H1 (cell line): ENCODE measurements around the gene TSC22D1. TPM values are rescaled to one million over a fixed set of nuclear protein-coding genes. Genes with fewer than 3 reads are reported as not detected.

Experiments
- CTCF ChIA-PET: fragments of 300-600 bp; sonication (Branson Sonifier 250); formaldehyde crosslinking; loops from one replicate; lab custom pipeline; 2021; ENCODE audit not compliant: partially characterized antibody; lab: Charles Lee
- POLR2A ChIA-PET: fragments of 300-600 bp; sonication (Branson Sonifier 250); formaldehyde crosslinking; loops from one replicate; lab custom pipeline; 2021; ENCODE audit warnings: inconsistent platforms; ENCODE audit not compliant: partially characterized antibody; lab: Charles Lee
- DNase-seq, 2 experiments: peaks; one replicate each; pipeline versions ENCODE4 v3.0.0 to v3.0.0-alpha.2; 2010 to 2022; ENCODE audit warnings: low spot score in 2 of 2, low read depth in 1 of 2, mixed read lengths in 1 of 2
- FAIRE-seq: peaks from 2 replicates; lab custom pipeline; 2011; peaks lifted over from hg19 to GRCh38; lab: Jason Lieb, UNC
- H2AFZ ChIP-seq: 2 replicates; pipeline ENCODE4 v1.8.1; 2012; ENCODE audit warnings: low read length, inconsistent platforms
- H2AK5ac ChIP-seq: 2 replicates; pipeline ENCODE4 v1.6.1; 2013; ENCODE audit warnings: low read depth, low read length
- H2BK120ac ChIP-seq: replicated peaks from 2 replicates; pipeline ENCODE3; 2013; ENCODE audit warnings: low read depth, low read length, inconsistent platforms
- H2BK12ac ChIP-seq: 2 replicates; pipeline ENCODE4 v1.6.1; 2013; ENCODE audit warnings: low read depth, low read length
- H2BK15ac ChIP-seq: 2 replicates; pipeline ENCODE4 v1.6.1; 2013; ENCODE audit warnings: low read length
- H2BK20ac ChIP-seq: 2 replicates; pipeline ENCODE4 v1.6.1; 2013; ENCODE audit warnings: low read length
- H2BK5ac ChIP-seq: 2 replicates; pipeline ENCODE4 v1.6.1; 2013; ENCODE audit warnings: low read depth, low read length
- H3K14ac ChIP-seq: 2 replicates; pipeline ENCODE4 v1.6.1; 2013; ENCODE audit warnings: inconsistent platforms; ENCODE audit not compliant: insufficient read length
- H3K18ac ChIP-seq: 2 replicates; pipeline ENCODE4 v1.6.1; 2013; ENCODE audit warnings: low read length; ENCODE audit errors: extremely low read depth
- H3K23ac ChIP-seq: 2 replicates; pipeline ENCODE4 v1.6.1; 2013; ENCODE audit warnings: inconsistent platforms; ENCODE audit not compliant: insufficient read length
- H3K23me2 ChIP-seq: 2 replicates; pipeline ENCODE4 v1.6.1; 2013; ENCODE audit warnings: low read depth, low read length
- H3K27ac ChIP-seq: 2 replicates; pipeline ENCODE4 v1.6.1; 2011; ENCODE audit warnings: low read depth, low read length, inconsistent platforms
- H3K27me3 ChIP-seq, 4 experiments: replicated peaks in 1 of 4; 1 replicate in 1 of 4; 2 replicates in 3 of 4; pipeline versions ENCODE4 v1.6.1 to v1.8.1; 2011 to 2013; ENCODE audit warnings: low read length in 3 of 4, mild to moderate bottlenecking in 3 of 4, inconsistent platforms in 2 of 4, mixed read lengths in 2 of 4, moderate library complexity in 1 of 4; ENCODE audit not compliant: control insufficient read depth in 3 of 4, insufficient read depth in 3 of 4; ENCODE audit errors: extremely low read depth in 1 of 4
- H3K36me3 ChIP-seq, 4 experiments: 2 replicates each; pipeline versions ENCODE4 v1.6.1 to v1.8.1; 2011 to 2013; ENCODE audit warnings: mild to moderate bottlenecking in 4 of 4, low read length in 3 of 4, moderate library complexity in 2 of 4, control low read depth in 1 of 4, inconsistent platforms in 1 of 4; ENCODE audit not compliant: insufficient read depth in 4 of 4, control insufficient read depth in 2 of 4
- H3K4ac ChIP-seq: replicated peaks from 2 replicates; pipeline ENCODE3; 2013; ENCODE audit warnings: low read length, low read depth, mixed read lengths, inconsistent platforms; ENCODE audit not compliant: insufficient read length
- H3K4me1 ChIP-seq, 4 experiments: replicated peaks in 1 of 4; 1 replicate in 1 of 4; 2 replicates in 3 of 4; pipeline versions ENCODE4 v1.6.1 to v1.8.1; 2011 to 2013; ENCODE audit warnings: low read length in 3 of 4, inconsistent platforms in 2 of 4, mixed read lengths in 1 of 4; ENCODE audit not compliant: insufficient read depth in 4 of 4, control insufficient read depth in 3 of 4
- H3K4me2 ChIP-seq, 2 experiments: 2 replicates each; pipeline versions ENCODE4 v1.6.1 to v1.8.1; 2011 to 2013; ENCODE audit warnings: low read depth in 2 of 2, low read length in 2 of 2, control low read depth in 1 of 2, inconsistent platforms in 1 of 2, mild to moderate bottlenecking in 1 of 2; ENCODE audit not compliant: insufficient read depth in 1 of 2
- H3K4me3 ChIP-seq, 4 experiments: fragments of 200-600, 300-600 bp in 1 of 4; sonication (generic), shearing (Covaris generic), sonication (Bioruptor Twin) in 1 of 4; 2 replicates each; pipeline versions ENCODE4 v1.5.1 to v1.8.1; 2011 to 2016; ENCODE audit warnings: low read length in 4 of 4, low read depth in 3 of 4, control low read depth in 2 of 4, inconsistent platforms in 2 of 4, mild to moderate bottlenecking in 2 of 4, mixed read lengths in 1 of 4, moderate library complexity in 1 of 4; ENCODE audit not compliant: insufficient read depth in 2 of 4; ENCODE audit errors: extremely low read depth in 1 of 4
- H3K56ac ChIP-seq: replicated peaks from 2 replicates; pipeline ENCODE3; 2013; ENCODE audit warnings: low read depth, mild to moderate bottlenecking, mixed read lengths, low read length, inconsistent platforms; ENCODE audit not compliant: insufficient read length
- H3K79me1 ChIP-seq: 2 replicates; pipeline ENCODE4 v1.6.1; 2013; ENCODE audit warnings: low read depth, low read length, control low read depth
- H3K79me2 ChIP-seq, 2 experiments: 2 replicates each; pipeline versions ENCODE4 v1.6.1 to v1.8.1; 2012 to 2013; ENCODE audit warnings: low read length in 2 of 2, mild to moderate bottlenecking in 2 of 2, inconsistent platforms in 1 of 2; ENCODE audit not compliant: insufficient read depth in 2 of 2, control insufficient read depth in 1 of 2
- H3K9ac ChIP-seq, 4 experiments: replicated peaks in 1 of 4; 1 replicate in 1 of 4; 2 replicates in 3 of 4; pipeline versions ENCODE4 v1.6.1 to v1.8.1; 2011 to 2013; ENCODE audit warnings: low read depth in 3 of 4, low read length in 3 of 4, control low read depth in 2 of 4, mild to moderate bottlenecking in 2 of 4, moderate library complexity in 2 of 4, inconsistent platforms in 1 of 4; ENCODE audit errors: extremely low read depth in 1 of 4
- H3K9me3 ChIP-seq, 2 experiments: 2 replicates each; pipeline versions ENCODE4 v1.6.1 to v1.8.1; 2012 to 2013; ENCODE audit warnings: mild to moderate bottlenecking in 2 of 2, moderate library complexity in 2 of 2, control low read depth in 1 of 2, inconsistent platforms in 1 of 2, low read depth in 1 of 2, low read length in 1 of 2, mixed read lengths in 1 of 2; ENCODE audit not compliant: insufficient read depth in 2 of 2
- H4K20me1 ChIP-seq, 2 experiments: replicated peaks in 1 of 2; 2 replicates each; pipeline versions ENCODE3 to v1.8.1; 2011 to 2013; ENCODE audit warnings: inconsistent platforms in 2 of 2, low read length in 2 of 2, mild to moderate bottlenecking in 1 of 2; ENCODE audit not compliant: insufficient read depth in 2 of 2, control insufficient read depth in 1 of 2
- H4K5ac ChIP-seq: 2 replicates; pipeline ENCODE4 v1.6.1; 2013; ENCODE audit warnings: low read length, low read depth, mixed read lengths, inconsistent platforms; ENCODE audit not compliant: insufficient read length
- H4K8ac ChIP-seq: 2 replicates; pipeline ENCODE4 v1.8.0; 2013; ENCODE audit warnings: mild to moderate bottlenecking, moderate library complexity, low read length, inconsistent platforms; ENCODE audit not compliant: insufficient read depth; ENCODE audit errors: extremely low read depth
- H4K91ac ChIP-seq: replicated peaks from 2 replicates; pipeline ENCODE3; 2013; ENCODE audit warnings: low read length, mixed read lengths, inconsistent platforms; ENCODE audit not compliant: insufficient read length
- ASH2L ChIP-seq: fragments of 200-600, 300-600 bp; sonication (generic); IDR thresholded peaks from one replicate; pipeline ENCODE4 v1.7.1; 2017; ENCODE audit warnings: low read length
- CEBPB ChIP-seq: IDR thresholded peaks from 2 replicates; pipeline ENCODE4 v1.6.1; 2012; ENCODE audit warnings: low read depth, low read length
- CTCF ChIP-seq, 3 experiments: IDR thresholded peaks; 1 replicate in 2 of 3; 2 replicates in 1 of 3; pipeline versions ENCODE4 v1.5.1 to v1.6.1; 2011; ENCODE audit warnings: low read length in 3 of 3, mild to moderate bottlenecking in 3 of 3, inconsistent platforms in 2 of 3, low read depth in 1 of 3, moderate library complexity in 1 of 3; ENCODE audit not compliant: insufficient read depth in 1 of 3; ENCODE audit errors: control extremely low read depth in 1 of 3
- E2F6 ChIP-seq: IDR thresholded peaks from 2 replicates; pipeline ENCODE4 v1.6.1; 2012; ENCODE audit warnings: inconsistent platforms
- HDAC2 ChIP-seq, 2 experiments: fragments of 300-600 bp in 1 of 2; sonication (generic) in 1 of 2; IDR thresholded peaks; 2 replicates each; pipeline ENCODE4 v1.6.1; 2011 to 2012; ENCODE audit warnings: low read depth in 2 of 2, low read length in 2 of 2, mild to moderate bottlenecking in 2 of 2, moderate library complexity in 2 of 2, borderline replicate concordance in 1 of 2, inconsistent platforms in 1 of 2
- JUND ChIP-seq: IDR thresholded peaks from 2 replicates; pipeline ENCODE4 v1.6.1; 2011; ENCODE audit warnings: mild to moderate bottlenecking, improper control_type of control experiment, low read length
- RXRA ChIP-seq: IDR thresholded peaks from 2 replicates; pipeline ENCODE4 v1.6.1; 2011; ENCODE audit warnings: low read depth, mild to moderate bottlenecking, low read length, moderate library complexity; ENCODE audit not compliant: insufficient read depth
- TCF12 ChIP-seq: IDR thresholded peaks from 2 replicates; pipeline ENCODE4 v1.6.1; 2011; ENCODE audit warnings: low read depth, mild to moderate bottlenecking, low read length
- TEAD4 ChIP-seq: IDR thresholded peaks from 2 replicates; pipeline ENCODE4 v1.6.1; 2012; ENCODE audit warnings: low read depth, low read length, inconsistent platforms, mixed read lengths
- WGBS, 2 experiments: shearing (Covaris generic) in 1 of 2; methylation state at CpG; one replicate each; pipeline versions ENCODE4 v1.1.6 to v1.1.7; 2013 to 2015; ENCODE audit warnings: low lambda C conversion rate in 2 of 2, mixed read lengths in 2 of 2, inconsistent platforms in 1 of 2, low coverage in 1 of 2, missing lambda C conversion rate in 1 of 2; ENCODE audit not compliant: insufficient replicate concordance in 2 of 2, insufficient coverage in 1 of 2, insufficient read length in 1 of 2; ENCODE audit errors: extremely low coverage in 1 of 2, missing lambda C conversion rate in 1 of 2; 5-methylcytosine and 5-hydroxymethylcytosine counted together
- polyA plus RNA-seq, 7 experiments: library from polyadenylated mRNA; depleted of rRNA in 3 of 7; stranded (reverse) in 5 of 7; unstranded in 2 of 7; fragments of >200 nt in 5 of 7; fragments of 200-250 nt in 2 of 7; gene quantifications; 1 replicate in 5 of 7; 2 replicates in 1 of 7; 4 replicates in 1 of 7; pipeline versions ENCODE4 v1.2.1 to v1.2.3, GENCODE V29; 2011 to 2013; ENCODE audit warnings: missing spikeins in 2 of 7, mixed read lengths in 2 of 7
- total RNA-seq: library from RNA; stranded (reverse); fragmentation: NEBNext Ultra II Directional; extraction: Animal tissue kit (Norgen Biotek cat#: 25700); gene quantifications from 2 replicates; pipeline ENCODE4 v1.2.1, GENCODE V29; 2021

The TSC22D1 gene
- total and polyA plus RNA-seq, 2 of the 8 experiments (the other 6 are each of a cell fraction or from before 2014, with no cell fraction given), result 52.6 to 80.9 TPM

GRCh38 chr13:44403461-44404056, 172.6 kb downstream of the TSC22D1 start:
- Histone ChIP-seq H4K20me1 (no peaks in the 10 kb centered on the region), H2BK15ac (no peak overlapping the region; the same call in 1 of the 2 replicates), H2BK120ac (peak overlapping the region; percentile 82), H3K18ac (peak overlapping the region; percentile 96), H2BK5ac (peak overlapping the region; percentile 82; the same call in 1 of the 2 replicates), H3K9ac (no peak overlapping the region; a peak in 1 of 7 replicates), H3K23me2 (no peaks in the 10 kb centered on the region; the same call in 1 of the 2 replicates), H2AFZ (peak overlapping the region; percentile 75; the same call in 1 of the 2 replicates), H2BK20ac (peak overlapping the region; percentile 99), H2BK12ac (peak overlapping the region; percentile 89), H3K4me1 (peaks cover 16 to 53% (median 34%) of the 10 kb centered on the region in 4 experiments), H3K36me3 (no peaks in the 10 kb centered on the region), H3K27me3 (no peaks in the 10 kb centered on the region), H4K8ac (no peak overlapping the region), H2AK5ac (no peak overlapping the region; the same call in 1 of the 2 replicates), H3K14ac (no peak overlapping the region), H3K23ac (no peak overlapping the region), H3K79me1 (no peaks in the 10 kb centered on the region), H3K4me3 (peak overlapping the region; percentile 2 to 44 (median 11); a peak in 4 of 8 replicates), H3K56ac (peak overlapping the region; percentile 66), H3K4ac (peak overlapping the region; percentile 55), H3K27ac (0 out of 2 replicates have a peak overlapping the region, but pooled peaks have one; percentile 55), H3K79me2 (no peaks in the 10 kb centered on the region), H4K5ac (peak overlapping the region; percentile 57), H4K91ac (peak overlapping the region; percentile 41), H3K9me3 (no peaks in the 10 kb centered on the region), H3K4me2 (peak overlapping the region; percentile 62 to 91)
- FAIRE-seq (no peak), DNase-seq (no peak)
- ChIA-PET CTCF (interaction anchor here (0.8 to 1.8 kb wide), 7 partner anchors 12 to 160 kb away, joined by 3 to 6 read pairs (median 4); no protein-coding TSS in a partner anchor), POLR2A (interaction anchor here (0.6 to 11.1 kb wide), 10 partner anchors 8 to 449 kb away, joined by 3 to 125 read pairs (median 4); no protein-coding TSS in a partner anchor)
- WGBS, 2 experiments, result 21% methylated on average over 11 of the region's 11 CpGs; no CpG with 5 or more reads in 1 of the 2 experiments
- TF ChIP-seq RXRA (no peak), E2F6 (no peak), CEBPB (no peak), TEAD4 (no peak), HDAC2 (IDR thresholded peaks at IDR 0.05; ENCODE audit: borderline replicate concordance in 1 of 2, low read depth in 2 of 2, low read length in 2 of 2) (no peak), CTCF (IDR thresholded peaks at IDR 0.05; ENCODE audit: control extremely low read depth in 1 of 3, insufficient read depth in 1 of 3, low read depth in 1 of 3, low read length in 3 of 3) (no peak), JUND (no peak), TCF12 (no peak), ASH2L (no peak)
